HG03139 (cell line): ENCODE results near the gene PPP1R1B.
"Not testable (repeated sequence)": the region's sequence is repeated elsewhere in the genome, so short reads cannot be mapped to it uniquely, and the experiment has no call there.

Experiments used
- ATAC-seq: cut with Tn5 transposase; IDR thresholded peaks from one replicate; pipeline ENCODE4 v1.9.1; 2021; ENCODE audit not compliant: unreplicated experiment

PPP1R1B gene

GRCh38 chr17:39626171-39627046, at the start of gene PPP1R1B:
Gene PPP1R1B (plus strand): TSS chr17:39626952. CDS start chr17:39627393, 441 bp downstream.
- no peak for ATAC-seq

DNA sequence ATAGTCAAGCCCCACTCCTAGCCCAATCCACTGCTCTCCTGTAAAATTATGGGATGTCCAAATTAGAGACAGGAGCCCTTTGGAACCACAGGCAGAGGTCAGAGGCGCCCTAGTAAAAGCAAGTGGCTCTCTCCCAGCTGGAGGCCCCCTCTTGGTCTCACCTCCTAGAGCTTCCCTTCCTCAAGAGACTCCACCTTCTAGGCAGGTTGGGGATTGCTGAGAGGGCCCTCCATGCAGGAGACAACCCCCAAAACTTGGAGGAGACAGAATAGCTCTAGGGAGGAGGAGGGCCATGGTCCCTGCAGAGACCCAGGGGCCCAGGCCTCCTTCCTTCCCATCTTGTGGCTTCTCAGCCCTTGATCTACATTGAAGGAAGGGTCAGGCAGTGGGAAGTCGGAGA, 48.5 kb upstream of the PPP1R1B start:
- no peak for ATAC-seq

- no peak for ATAC-seq
Measured at GRCh38 chr17:39579318-39580081, 47.3 kb upstream of the PPP1R1B start.

DNA sequence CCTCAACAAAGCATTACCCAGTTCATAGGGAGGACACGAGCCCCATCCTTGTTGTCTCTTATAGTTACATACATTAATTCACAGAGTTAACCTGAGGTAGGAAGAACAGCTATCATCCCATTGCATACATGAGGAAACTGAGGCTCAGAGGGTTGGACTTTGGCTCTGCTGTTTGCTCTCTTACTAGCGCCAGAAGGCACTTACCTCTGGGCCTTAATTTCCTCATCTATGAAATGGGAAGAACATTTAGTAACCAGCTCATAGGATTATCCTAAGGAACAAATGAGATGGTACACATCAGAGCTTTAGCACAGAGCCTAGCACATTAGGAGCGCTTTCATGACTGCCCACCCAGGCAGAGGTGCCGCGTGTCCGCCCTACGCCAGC, 46.7 kb upstream of the PPP1R1B start:
- no peak for ATAC-seq

DNA sequence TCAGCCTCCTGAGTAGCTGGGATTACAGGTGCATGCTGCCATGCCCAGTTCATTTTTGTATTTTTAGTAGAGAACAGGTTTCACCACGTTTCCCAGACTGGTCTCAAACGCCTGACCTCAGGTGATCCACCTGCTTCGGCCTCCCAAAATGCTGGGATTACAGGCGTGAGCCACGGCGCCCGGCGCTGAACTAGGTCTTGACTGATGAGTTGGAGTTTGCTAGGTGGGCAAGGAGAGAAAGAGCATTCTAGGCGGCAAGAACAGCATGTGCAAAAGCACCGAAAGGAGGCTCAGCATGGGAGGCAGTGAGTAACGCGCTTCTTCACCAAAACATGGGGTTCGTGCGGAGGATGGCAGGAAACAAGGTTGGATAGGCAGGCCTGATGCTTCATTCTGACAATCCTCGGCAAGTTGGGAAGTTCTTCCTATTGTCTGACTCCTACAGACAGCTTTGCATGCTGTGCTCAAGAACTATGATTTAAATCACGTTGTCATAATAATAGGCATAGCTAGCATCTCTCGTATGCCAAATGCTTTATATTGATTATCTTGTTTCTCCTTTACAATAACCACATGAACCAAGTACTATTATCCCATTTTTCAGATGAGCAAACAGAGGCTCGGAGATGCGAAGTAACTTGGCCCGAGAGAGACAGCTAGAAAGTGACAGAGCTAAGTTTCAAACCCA, 45.5 kb upstream of the PPP1R1B start:
- no peak for ATAC-seq

DNA sequence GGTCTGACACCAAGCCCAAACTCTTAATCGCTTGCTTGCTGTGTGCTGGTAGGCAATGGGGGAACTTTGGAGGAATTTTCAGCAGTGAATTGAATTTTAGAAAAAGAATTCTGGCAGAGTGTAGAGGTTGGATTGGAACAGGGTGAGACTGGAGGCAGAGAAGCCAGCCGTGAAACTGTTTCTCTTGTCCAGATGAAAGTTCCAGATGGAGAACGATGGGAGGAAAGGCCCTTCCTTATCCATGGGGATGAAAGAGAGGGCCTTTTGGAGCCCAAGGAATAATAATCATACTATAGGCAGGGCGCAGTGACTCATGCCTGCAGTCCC, 45.0 kb upstream of the PPP1R1B start:
- ATAC-seq, result no peak

DNA sequence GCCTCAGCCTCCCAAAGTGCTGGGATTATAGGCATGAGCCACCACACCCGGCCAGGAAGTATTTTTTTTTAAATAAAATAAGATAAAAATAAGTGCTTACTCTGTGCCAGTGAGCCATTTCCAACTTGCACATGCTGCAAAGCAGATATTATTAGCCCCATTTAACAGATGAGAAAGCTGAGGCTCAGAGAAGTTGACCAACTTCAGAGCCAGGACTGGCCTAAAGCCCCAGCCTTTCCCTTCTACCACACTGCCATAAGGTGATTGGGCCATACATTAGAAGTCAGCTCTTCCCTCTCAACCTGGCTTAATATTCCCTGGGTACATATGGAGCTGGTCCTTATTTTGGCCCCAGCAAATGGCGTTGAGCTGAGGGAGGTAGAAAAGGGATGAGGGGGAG, 44.1 kb upstream of the PPP1R1B start:
- no peak for ATAC-seq

DNA sequence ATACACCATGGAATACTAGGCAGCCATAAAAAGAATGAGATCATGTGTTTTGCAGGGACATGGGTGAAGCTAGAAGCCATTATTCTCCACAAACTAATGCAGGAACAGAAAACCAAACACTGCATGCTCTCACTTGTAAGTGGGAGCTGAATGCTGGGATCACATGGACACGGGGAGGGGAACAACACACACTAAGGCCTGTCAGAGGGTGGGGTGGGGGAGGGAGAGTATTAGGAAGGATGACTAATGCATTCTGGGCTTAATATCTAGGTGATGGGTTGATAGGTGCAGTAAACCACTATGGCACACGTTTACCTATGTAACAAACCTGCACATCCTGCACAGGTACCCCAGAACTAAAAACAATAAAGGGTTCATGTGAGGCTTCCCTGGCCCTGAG, 36.6 kb upstream of the PPP1R1B start:
- not testable (repeated sequence) for ATAC-seq

- ATAC-seq, result no peak
Measured at GRCh38 chr17:39591958-39592954, 34.5 kb upstream of the PPP1R1B start.

- no peak for ATAC-seq
Measured at GRCh38 chr17:39593371-39593770, 33.4 kb upstream of the PPP1R1B start.

DNA sequence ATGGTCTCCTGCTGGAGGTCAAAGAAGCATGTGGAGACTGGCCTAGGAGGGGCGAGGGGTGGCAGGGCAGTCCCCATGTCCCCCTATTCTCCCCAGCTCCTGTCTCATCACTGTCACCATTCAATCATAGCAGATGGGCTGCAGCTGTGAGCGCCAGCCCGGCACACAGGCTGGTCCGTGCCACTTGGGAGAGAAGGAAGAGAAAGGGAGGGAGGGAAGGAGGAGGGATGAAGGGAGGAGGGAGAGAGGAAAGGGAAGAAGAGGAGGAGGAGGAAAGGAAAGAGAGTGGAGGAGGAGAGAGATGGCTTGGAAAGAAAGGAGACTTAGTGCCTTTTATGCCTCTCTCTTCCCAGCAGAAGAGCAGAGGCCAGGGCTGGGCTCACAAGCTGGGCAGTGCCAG, 31.5 kb upstream of the PPP1R1B start:
- no peak for ATAC-seq

DNA sequence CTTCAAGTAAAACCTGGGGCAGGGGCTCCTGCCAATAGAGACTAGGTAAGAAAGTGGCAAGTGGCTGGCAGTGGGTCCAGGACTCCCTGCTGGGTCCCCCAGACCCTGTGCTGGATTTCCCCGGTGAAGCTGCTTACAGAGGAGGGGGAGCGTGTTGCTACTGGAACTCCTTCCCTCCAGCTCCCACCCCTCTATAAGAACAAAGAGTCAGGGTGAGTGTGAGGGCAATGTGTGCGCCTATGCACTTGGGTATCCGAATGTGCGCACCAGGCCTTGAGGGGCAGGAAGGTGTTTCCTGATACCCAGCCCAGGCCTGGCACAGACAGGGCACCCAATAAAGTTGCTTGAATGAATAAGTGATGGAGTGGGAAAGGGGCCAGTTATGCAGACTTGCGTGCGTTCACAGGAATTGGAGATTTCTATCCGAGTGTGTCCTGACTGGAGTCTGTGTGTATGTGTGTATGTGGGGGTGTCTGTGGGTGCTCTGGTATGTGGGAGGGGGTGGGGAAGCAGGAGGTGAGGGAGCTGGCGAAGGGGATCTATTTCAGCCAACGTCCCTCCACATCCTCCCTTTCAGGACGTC, 30.7 kb upstream of the PPP1R1B start:
- ATAC-seq, result no peak

DNA sequence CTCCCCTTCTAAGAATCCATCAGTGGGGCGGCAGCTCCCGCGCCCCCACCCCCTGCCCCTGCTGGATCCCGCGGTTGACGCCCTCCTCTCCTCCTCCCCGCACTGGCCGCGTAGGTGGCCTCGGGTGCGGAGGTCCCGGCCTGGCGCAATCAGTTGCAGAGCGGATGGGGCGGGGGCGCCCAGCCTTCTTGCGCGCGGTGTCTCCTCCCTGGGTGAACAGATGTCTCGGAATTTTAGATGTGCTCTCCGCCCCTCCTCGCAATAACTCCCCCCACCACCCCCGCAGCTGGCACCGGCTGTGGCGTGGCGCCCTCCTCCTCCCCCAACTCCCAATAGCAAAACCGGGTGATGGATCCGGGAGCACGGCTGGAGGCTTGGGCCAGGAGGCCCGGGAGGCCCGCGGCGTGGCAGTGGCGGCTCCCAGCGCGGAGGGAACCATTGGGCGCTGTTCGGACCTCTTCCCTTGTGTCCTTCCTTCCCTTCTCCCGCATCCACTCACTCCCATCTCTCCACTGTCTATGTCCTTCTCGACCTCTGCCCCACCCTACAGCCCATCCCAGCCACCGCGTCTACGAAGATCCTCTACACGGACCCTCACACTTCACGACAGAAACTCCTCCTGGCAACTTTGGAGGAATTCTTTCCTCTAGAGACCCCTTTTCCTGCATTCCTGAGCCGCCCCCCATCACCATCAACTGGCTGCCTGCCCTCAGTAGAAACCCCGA, 30.0 kb upstream of the PPP1R1B start:
- no peak for ATAC-seq

DNA sequence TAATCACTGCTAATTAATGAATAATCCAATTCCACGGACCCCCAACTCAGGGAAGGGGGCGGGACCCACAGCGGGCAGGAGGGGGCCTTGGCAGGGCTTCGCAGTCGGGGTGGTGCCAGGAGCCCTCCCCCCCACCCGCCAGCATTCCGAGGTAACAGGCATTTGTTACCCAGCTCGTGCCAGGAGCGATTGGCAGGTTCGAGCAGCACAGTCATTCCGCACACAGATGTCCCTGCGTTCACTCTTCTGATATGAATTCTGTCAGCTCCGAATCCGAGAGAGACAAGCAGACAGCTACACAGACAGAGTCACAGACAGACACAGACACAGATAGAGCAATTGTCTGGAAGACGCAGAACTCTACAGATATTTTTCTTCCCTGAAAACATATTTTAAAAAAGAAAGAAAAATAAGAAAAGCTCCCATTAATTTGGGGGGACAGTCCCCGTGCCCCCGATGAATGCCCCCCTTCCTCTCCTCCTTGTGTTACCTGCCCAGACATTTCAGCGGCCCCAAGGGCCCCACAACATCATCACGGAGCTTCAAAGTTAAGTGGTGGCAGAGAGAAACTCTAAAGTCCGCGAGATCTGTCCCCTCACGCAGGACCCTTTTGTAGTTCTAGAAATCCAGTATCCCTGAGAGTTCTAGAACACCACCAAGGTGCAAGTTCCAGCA, 29.2 kb upstream of the PPP1R1B start:
- no peak for ATAC-seq

- no peak for ATAC-seq
Measured at GRCh38 chr17:39598047-39598481, 28.7 kb upstream of the PPP1R1B start.

- no peak for ATAC-seq
Measured at GRCh38 chr17:39598630-39599003, 28.1 kb upstream of the PPP1R1B start.

DNA sequence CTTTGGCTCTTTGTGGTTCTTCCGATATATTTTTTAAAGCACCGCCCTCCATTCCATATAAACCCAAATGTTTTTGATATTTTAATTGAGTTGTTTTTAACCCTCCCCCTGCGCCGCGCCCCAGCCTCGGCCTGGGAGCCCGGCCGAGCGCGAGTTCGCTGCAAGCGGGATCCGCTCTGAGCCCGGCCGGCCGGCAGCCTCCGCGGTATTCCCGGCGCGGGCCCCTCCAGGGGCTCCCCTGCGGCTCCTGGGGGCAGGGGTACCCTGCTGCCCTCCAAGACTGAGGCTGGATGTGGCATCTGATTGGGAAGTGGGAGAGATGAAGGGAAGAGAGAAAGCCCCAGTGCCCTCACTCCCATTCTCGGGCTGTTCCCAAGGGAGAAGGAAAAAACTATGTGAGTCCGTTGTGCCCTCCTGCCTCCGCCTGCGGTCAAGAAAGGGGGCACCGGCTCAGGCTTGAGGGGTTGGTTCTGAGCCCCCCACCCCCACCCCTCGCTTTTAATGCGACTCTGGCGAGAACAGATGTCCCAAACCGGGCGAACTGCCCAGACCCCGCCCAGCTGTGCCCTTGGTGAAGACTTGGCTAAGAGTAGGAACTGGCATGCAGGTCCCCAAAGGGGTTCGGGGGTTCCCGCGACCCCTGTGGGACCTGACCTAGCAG, 27.6 kb upstream of the PPP1R1B start:
- ATAC-seq, result no peak

GRCh38 chr17:39599665-39600231, 27.0 kb upstream of the PPP1R1B start:
- no peak for ATAC-seq
